ENCODE measurements around the gene RUNX1. TPM values are rescaled to one million over a fixed set of nuclear protein-coding genes. Genes with fewer than 3 reads are reported as not detected.

Gene RUNX1
- total and polyA plus RNA-seq, 2 of the 13 experiments (the other 11 are each of a cell fraction or from before 2014, with no cell fraction given): 5.4 to 6.4 TPM

DNA sequence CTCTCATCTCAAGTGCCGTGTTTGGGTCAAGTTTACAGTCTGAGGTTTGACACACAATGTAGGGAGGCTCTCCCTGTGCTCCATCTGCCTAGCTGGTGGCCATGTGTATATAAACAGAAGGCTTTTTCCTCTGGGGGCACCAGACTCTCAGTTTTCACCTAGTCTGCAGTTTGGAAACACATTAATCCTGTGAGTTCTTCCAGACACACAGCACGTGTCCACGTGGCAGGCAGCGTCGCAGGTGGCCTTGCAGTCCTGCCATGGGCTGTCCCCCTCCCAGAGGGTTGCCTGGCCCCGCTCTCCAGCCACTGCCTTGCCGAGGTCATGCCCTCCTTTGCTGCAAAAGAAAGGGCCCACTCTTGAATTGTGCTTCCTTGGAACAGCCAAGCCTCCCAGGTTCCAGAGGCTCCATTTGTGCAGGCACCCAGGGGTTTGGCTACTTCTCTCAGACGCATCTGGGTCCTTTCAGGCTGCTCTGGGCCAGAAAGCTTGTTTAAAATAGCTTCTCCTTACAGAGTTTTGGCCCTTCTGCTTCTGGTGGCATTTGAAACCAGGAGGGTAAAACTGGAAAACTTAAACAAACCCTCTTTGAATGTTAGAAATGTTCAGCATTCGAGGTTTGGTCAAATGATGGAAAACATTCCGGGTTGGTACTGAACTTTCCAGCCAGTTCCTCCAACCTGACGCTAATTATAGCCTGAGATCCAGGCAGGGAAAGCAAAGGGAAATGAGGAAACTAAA, 4.4 kb upstream of the RUNX1 start (continued):
- TF ChIP-seq GMEB1 (CRISPR knock-in tag; IDR thresholded peaks at IDR 0.05; ENCODE audit: borderline replicate concordance): no peak
- TF ChIP-seq GABPB1 (CRISPR knock-in tag; IDR thresholded peaks at IDR 0.05): peak; percentile 38; the same call in 1 of the 2 replicates
- no peak for TF ChIP-seq ZNF556 (CRISPR knock-in tag; IDR thresholded peaks at IDR 0.05; ENCODE audit: borderline replicate concordance)
- no peak for TF ChIP-seq DZIP1 (CRISPR knock-in tag; IDR thresholded peaks at IDR 0.05)
- peak; percentile 45; the same call in 1 of the 2 replicates for TF ChIP-seq FOXO1 (CRISPR knock-in tag; IDR thresholded peaks at IDR 0.05)
- TF ChIP-seq ZBTB7A (CRISPR knock-in tag; IDR thresholded peaks at IDR 0.05): peak; percentile 76
- TF ChIP-seq, protein P1, sequence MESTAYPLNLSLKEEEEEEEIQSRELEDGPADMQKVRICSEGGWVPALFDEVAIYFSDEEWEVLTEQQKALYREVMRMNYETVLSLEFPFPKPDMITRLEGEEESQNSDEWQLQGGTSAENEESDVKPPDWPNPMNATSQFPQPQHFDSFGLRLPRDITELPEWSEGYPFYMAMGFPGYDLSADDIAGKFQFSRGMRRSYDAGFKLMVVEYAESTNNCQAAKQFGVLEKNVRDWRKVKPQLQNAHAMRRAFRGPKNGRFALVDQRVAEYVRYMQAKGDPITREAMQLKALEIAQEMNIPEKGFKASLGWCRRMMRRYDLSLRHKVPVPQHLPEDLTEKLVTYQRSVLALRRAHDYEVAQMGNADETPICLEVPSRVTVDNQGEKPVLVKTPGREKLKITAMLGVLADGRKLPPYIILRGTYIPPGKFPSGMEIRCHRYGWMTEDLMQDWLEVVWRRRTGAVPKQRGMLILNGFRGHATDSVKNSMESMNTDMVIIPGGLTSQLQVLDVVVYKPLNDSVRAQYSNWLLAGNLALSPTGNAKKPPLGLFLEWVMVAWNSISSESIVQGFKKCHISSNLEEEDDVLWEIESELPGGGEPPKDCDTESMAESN (CRISPR knock-in tag; conservative IDR thresholded peaks at IDR 0.05): 0 out of 2 replicates have a peak, but pooled peaks have one; percentile 24
- no peak for TF ChIP-seq MATR3 (CRISPR knock-in tag; IDR thresholded peaks at IDR 0.05)
- TF ChIP-seq ZNF557 (CRISPR knock-in tag; IDR thresholded peaks at IDR 0.05): no peak
- TF ChIP-seq ATF7-NPFF (CRISPR knock-in tag; IDR thresholded peaks at IDR 0.05; ENCODE audit: low read depth): 0 out of 2 replicates have a peak, but pooled peaks have one; percentile 51
- 0 out of 2 replicates have a peak, but pooled peaks have one; percentile 42 for TF ChIP-seq ZNF280B (CRISPR knock-in tag; IDR thresholded peaks at IDR 0.05; ENCODE audit: borderline replicate concordance)
- TF ChIP-seq PCBP1 (IDR thresholded peaks at IDR 0.05; ENCODE audit: borderline replicate concordance, low read depth, low read length): no peak
- TF ChIP-seq, protein P2, sequence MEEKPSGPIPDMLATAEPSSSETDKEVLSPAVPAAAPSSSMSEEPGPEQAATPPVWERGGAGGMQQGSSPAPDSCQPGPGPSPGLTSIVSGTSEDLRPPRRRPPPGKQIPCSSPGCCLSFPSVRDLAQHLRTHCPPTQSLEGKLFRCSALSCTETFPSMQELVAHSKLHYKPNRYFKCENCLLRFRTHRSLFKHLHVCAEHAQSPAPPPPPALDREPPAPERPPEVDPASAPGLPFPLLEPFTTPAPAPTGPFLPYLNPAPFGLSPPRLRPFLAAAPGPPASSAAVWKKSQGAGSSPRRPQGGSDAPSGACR (CRISPR knock-in tag; IDR thresholded peaks at IDR 0.05): no peak
- no peak for TF ChIP-seq FOXA1 (IDR thresholded peaks at IDR 0.05)
- TF ChIP-seq FOXA1 (CRISPR knock-in tag; IDR thresholded peaks at IDR 0.05): peak; percentile 40; the same call in 1 of the 2 replicates
- TF ChIP-seq HOXA3 (CRISPR knock-in tag; IDR thresholded peaks at IDR 0.05): peak; percentile 50; the same call in 1 of the 2 replicates
- peak; percentile 45; the same call in 1 of the 2 replicates for TF ChIP-seq MXD4 (CRISPR knock-in tag; IDR thresholded peaks at IDR 0.05)
- peak; percentile 37; the same call in 1 of the 2 replicates for TF ChIP-seq NCOA2 (CRISPR knock-in tag; IDR thresholded peaks at IDR 0.05)

Measured in HepG2 (cell line).